GM18511 (cell line): ENCODE results near the gene LRRC55.
"Not testable (repeated sequence)": the region's sequence is repeated elsewhere in the genome, so short reads cannot be mapped to it uniquely, and the experiment has no call there.

Experiments used
- ATAC-seq: cut with Tn5 transposase; IDR thresholded peaks from one replicate; pipeline ENCODE4 v1.9.1; 2021; ENCODE audit warnings: mild to moderate bottlenecking, moderate library complexity; ENCODE audit not compliant: unreplicated experiment

LRRC55 gene

GRCh38 chr11:57160665-57161064 is 21.1 kb upstream of the LRRC55 start:
- ATAC-seq, result no peak

GRCh38 chr11:57161351-57161750 is 20.4 kb upstream of the LRRC55 start:
- ATAC-seq, result no peak

GRCh38 chr11:57162179-57162898 is 19.4 kb upstream of the LRRC55 start:
- no peak for ATAC-seq

GRCh38 chr11:57163160-57163868 is 18.4 kb upstream of the LRRC55 start:
- no peak for ATAC-seq

GRCh38 chr11:57164317-57164716 is 17.4 kb upstream of the LRRC55 start:
- no peak for ATAC-seq

GRCh38 chr11:57167125-57167846 is 14.5 kb upstream of the LRRC55 start:
- ATAC-seq, result no peak

- ATAC-seq, result not testable (repeated sequence)
These were observed 11.9 kb upstream of the LRRC55 start for GRCh38 chr11:57169732-57170313.

GRCh38 chr11:57172031-57172430 is 9.7 kb upstream of the LRRC55 start:
- ATAC-seq, result no peak

GRCh38 chr11:57174656-57175055 is 7.1 kb upstream of the LRRC55 start:
- no peak for ATAC-seq

GRCh38 chr11:57175478-57175877 is 6.3 kb upstream of the LRRC55 start:
- no peak for ATAC-seq

- ATAC-seq, result no peak
These were observed 3.4 kb upstream of the LRRC55 start for GRCh38 chr11:57178334-57178733.

GRCh38 chr11:57179681-57180080 is 2.1 kb upstream of the LRRC55 start:
- ATAC-seq, result no peak

- ATAC-seq, result no peak
These were observed 1.6 kb upstream of the LRRC55 start for GRCh38 chr11:57180081-57180561.

- no peak for ATAC-seq
These were observed 789 bp upstream of the LRRC55 start for GRCh38 chr11:57180964-57181363.

- no peak for ATAC-seq
These were observed 1.1 kb downstream of the LRRC55 start for GRCh38 chr11:57182896-57183295.

- no peak for ATAC-seq
These were observed 8.8 kb downstream of the LRRC55 start for GRCh38 chr11:57190548-57190947.

- no peak for ATAC-seq
These were observed 9.8 kb downstream of the LRRC55 start for GRCh38 chr11:57191311-57192219.

GRCh38 chr11:57192316-57192715 is 10.6 kb downstream of the LRRC55 start:
- ATAC-seq, result no peak

GRCh38 chr11:57196596-57196995 is 14.8 kb downstream of the LRRC55 start:
- no peak for ATAC-seq

- ATAC-seq, result no peak
These were observed 16.0 kb downstream of the LRRC55 start for GRCh38 chr11:57197762-57198161.
